Common myeloid progenitor, CD34-positive (primary cell): ENCODE data around the gene ICA1.
"Not testable (repeated sequence)": the region's sequence is repeated elsewhere in the genome, so short reads cannot be mapped to it uniquely, and the experiment has no call there.

Experiments
- CTCF ChIA-PET: fragments of 350-600 bp; sonication (Branson Sonifier 250); formaldehyde crosslinking; loops from one replicate; lab custom pipeline; 2021; ENCODE audit warnings: antibody characterized with exemption; lab: Charles Lee
- POLR2A ChIA-PET: fragments of 350-600 bp; sonication (Branson Sonifier 250); formaldehyde crosslinking; loops from one replicate; lab custom pipeline; 2021; ENCODE audit warnings: antibody characterized with exemption; lab: Charles Lee
- DNase-seq, 3 donors: peaks; one replicate each; pipeline versions ENCODE4 v3.0.0 to v3.0.0-alpha.2; 2013
- H3K27ac ChIP-seq, 2 experiments: 1 replicate in 1 of 2; 2 replicates in 1 of 2; pipeline ENCODE4 v1.7.0; 2013; ENCODE audit warnings: inconsistent platforms in 2 of 2, low read length in 2 of 2, mild to moderate bottlenecking in 2 of 2, low read depth in 1 of 2, moderate library complexity in 1 of 2; ENCODE audit not compliant: severe bottlenecking in 2 of 2, insufficient read depth in 1 of 2, poor library complexity in 1 of 2
- H3K27me3 ChIP-seq, 5 experiments: replicated peaks in 2 of 5; 1 replicate in 3 of 5; 2 replicates in 2 of 5; pipeline versions ENCODE4 v1.6.1 to v1.7.0; 2013; ENCODE audit warnings: low read length in 4 of 5, mild to moderate bottlenecking in 2 of 5, moderate library complexity in 2 of 5, inconsistent platforms in 1 of 5; ENCODE audit not compliant: insufficient read depth in 5 of 5, control insufficient read depth in 4 of 5
- H3K36me3 ChIP-seq, 4 experiments: 1 replicate in 2 of 4; 2 replicates in 2 of 4; pipeline versions ENCODE4 v1.6.1 to v1.7.0; 2013; ENCODE audit warnings: low read length in 3 of 4, control low read depth in 1 of 4, mild to moderate bottlenecking in 1 of 4; ENCODE audit not compliant: control insufficient read depth in 4 of 4, insufficient read depth in 4 of 4
- H3K4me1 ChIP-seq, 4 experiments: 1 replicate in 3 of 4; 2 replicates in 1 of 4; pipeline versions ENCODE4 v1.6.1 to v1.7.1; 2013; ENCODE audit warnings: low read length in 3 of 4, mild to moderate bottlenecking in 3 of 4, control low read depth in 1 of 4, inconsistent platforms in 1 of 4, moderate library complexity in 1 of 4; ENCODE audit not compliant: control insufficient read depth in 4 of 4, insufficient read depth in 4 of 4; ENCODE audit errors: control extremely low read depth in 1 of 4
- H3K4me3 ChIP-seq, 7 experiments: 1 replicate in 4 of 7; 2 replicates in 3 of 7; pipeline versions ENCODE4 v1.5.1 to v1.7.0; 2013; ENCODE audit warnings: mild to moderate bottlenecking in 7 of 7, low read length in 6 of 7, moderate library complexity in 6 of 7, inconsistent platforms in 2 of 7, low read depth in 2 of 7, control low read depth in 1 of 7; ENCODE audit not compliant: insufficient read depth in 4 of 7, control insufficient read depth in 1 of 7; ENCODE audit errors: extremely low read depth in 1 of 7
- H3K9me3 ChIP-seq, 5 experiments: 1 replicate in 4 of 5; 2 replicates in 1 of 5; pipeline versions ENCODE4 v1.6.1 to v1.7.1; 2013; ENCODE audit warnings: low read length in 4 of 5, mild to moderate bottlenecking in 2 of 5, inconsistent platforms in 1 of 5, low read depth in 1 of 5, moderate library complexity in 1 of 5; ENCODE audit not compliant: control insufficient read depth in 4 of 5, insufficient read depth in 2 of 5; ENCODE audit errors: control extremely low read depth in 1 of 5
- WGBS: methylation state at CpG from one replicate; pipeline ENCODE4 v1.1.5; 2013; ENCODE audit not compliant: insufficient coverage; 5-methylcytosine and 5-hydroxymethylcytosine counted together

The ICA1 gene

GRCh38 chr7:8246020-8246419 is 15.9 kb downstream of the ICA1 start:
- Histone ChIP-seq H3K9me3 (peaks cover 0 to 4% (median 2%) of the 10 kb centered on the region in 5 experiments), H3K36me3 (peaks cover 0 to 3% (median 0%) of the 10 kb centered on the region in 4 experiments), H3K4me1 (peaks cover 0 to 12% (median 4%) of the 10 kb centered on the region in 4 experiments), H3K27ac (no peak overlapping the region), H3K27me3 (no peaks in the 10 kb centered on the region), H3K4me3 (no peak overlapping the region)
- no peak for DNase-seq
- ChIA-PET POLR2A (no interaction called here), CTCF (interaction anchor here (1.4 kb wide), 1 partner anchor 9 kb away, joined by 3 read pairs; no protein-coding TSS in a partner anchor)
- 100% methylated on average over 2 of the region's 2 CpGs for WGBS

GRCh38 chr7:8245032-8245431 is 16.9 kb downstream of the ICA1 start:
- H3K27me3 ChIP-seq, H3K4me1 ChIP-seq, H3K9me3 ChIP-seq, H3K36me3 ChIP-seq, DNase-seq, H3K4me3 ChIP-seq, POLR2A ChIA-PET, H3K27ac ChIP-seq: not testable (repeated sequence)
- 90% methylated on average over 5 of the region's 5 CpGs for WGBS
- CTCF ChIA-PET = interaction anchor here (1.4 kb wide), 1 partner anchor 8 kb away, joined by 3 read pairs; no protein-coding TSS in a partner anchor

- H3K9me3 ChIP-seq, H3K27me3 ChIP-seq, DNase-seq, POLR2A ChIA-PET, H3K4me3 ChIP-seq, H3K36me3 ChIP-seq, CTCF ChIA-PET, H3K27ac ChIP-seq, H3K4me1 ChIP-seq: not testable (repeated sequence)
- WGBS = no CpG with 5 or more reads among the region's 5 CpGs
These were observed 18.9 kb downstream of the ICA1 start for GRCh38 chr7:8243059-8243458.

DNA sequence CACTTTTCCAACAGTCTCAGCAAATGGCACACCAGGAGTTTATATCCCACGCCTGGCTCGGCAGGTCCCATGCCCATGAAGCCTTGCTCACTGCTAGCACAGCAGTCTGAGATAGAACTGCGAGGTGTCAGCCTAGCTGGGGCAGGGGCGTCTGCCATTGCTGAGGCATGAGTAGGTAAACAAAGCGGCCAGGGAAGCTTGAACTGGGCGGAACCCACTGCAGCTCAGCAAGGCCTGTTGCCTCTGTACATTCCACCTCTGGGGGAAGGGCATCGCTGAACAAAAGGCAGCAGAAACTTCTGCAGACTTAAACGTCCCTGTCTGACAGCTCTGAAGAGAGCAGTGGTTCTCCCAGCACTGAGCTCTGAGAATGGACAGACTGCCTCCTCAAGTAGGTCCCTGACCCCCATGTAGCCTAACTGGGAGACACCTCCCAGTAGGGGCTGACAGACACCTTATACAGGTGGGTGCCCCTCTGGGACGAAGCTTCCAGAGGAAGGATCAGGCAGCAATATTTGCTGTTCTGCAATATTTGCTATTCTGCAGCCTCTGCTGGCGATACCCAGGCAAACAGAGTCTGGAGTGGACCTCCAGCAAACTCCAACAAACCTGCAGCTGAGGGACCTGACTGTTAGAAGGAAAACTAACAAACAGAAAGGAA is 22.1 kb downstream of the ICA1 start:
- CTCF ChIA-PET = interaction anchor here (0.6 kb wide), 1 partner anchor 645 kb away, joined by 3 read pairs; no protein-coding TSS in a partner anchor
- H3K9me3 ChIP-seq, H3K4me3 ChIP-seq, DNase-seq, POLR2A ChIA-PET, H3K36me3 ChIP-seq, H3K27ac ChIP-seq, H3K27me3 ChIP-seq, H3K4me1 ChIP-seq: not testable (repeated sequence)
- WGBS = 97% methylated on average over 8 of the region's 10 CpGs

GRCh38 chr7:8236780-8237407 is 25.1 kb downstream of the ICA1 start:
- Histone ChIP-seq H3K36me3 (peaks cover 0 to 14% (median 5%) of the 10 kb centered on the region in 4 experiments), H3K27me3 (no peaks in the 10 kb centered on the region), H3K4me3 (no peak overlapping the region), H3K27ac (no peak overlapping the region), H3K9me3 (peaks cover 0 to under 1% (median 0%) of the 10 kb centered on the region in 5 experiments), H3K4me1 (no peaks in the 10 kb centered on the region)
- ChIA-PET CTCF (interaction anchor here (1.2 to 2.6 kb wide), 2 partner anchors 9 to 17 kb away, joined by 3 to 10 read pairs; no protein-coding TSS in a partner anchor), POLR2A (no interaction called here)
- DNase-seq = no peak
- WGBS = 79% methylated on average over 2 of the region's 3 CpGs

DNA sequence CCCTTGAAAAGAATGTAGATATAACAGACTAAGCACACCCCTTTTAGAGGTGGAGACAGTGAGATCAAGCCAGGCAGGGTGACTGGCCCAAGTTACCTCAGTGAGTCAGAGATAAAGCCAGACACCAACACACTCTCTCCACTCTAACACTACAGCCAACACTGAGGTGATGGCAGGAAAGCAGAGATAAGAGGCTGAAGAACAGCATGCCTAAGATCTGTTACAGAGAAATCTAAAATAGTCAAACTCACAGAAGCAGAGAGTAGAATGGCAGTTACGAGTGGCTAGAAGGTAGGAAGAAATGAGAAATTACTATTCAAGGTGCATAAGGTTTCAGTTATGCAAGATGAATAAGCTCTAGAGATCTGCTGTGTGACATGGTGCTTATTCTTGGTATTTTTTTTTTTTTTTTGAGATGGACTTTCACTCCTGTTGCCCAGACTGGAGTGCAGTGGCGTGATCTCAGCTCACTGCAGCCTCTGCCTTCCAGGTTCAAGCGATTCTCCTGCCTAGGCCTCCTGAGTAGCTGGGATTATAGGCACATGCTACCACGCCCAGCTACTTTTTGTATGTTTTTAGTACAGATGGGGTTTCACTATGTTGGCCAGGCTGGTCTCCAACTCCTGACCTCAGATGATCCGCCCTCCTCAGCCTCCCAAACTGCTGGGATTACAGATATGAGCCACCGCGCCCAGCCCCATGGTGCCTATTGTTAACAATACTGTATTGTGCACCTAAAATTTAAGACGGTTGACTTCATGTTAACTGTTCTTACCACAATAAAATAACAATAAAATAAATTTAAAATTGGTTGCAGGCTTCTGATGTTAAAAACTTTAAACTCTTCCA is 28.7 kb downstream of the ICA1 start:
- H3K36me3 ChIP-seq = peaks cover 2 to 20% (median 7%) of the 10 kb centered on the region in 4 experiments
- 86% methylated on average over 2 of the region's 8 CpGs for WGBS
- peak in 2 of 3 donors; percentile 26 to 58 for DNase-seq
- H3K27ac ChIP-seq = peak overlapping the region in 1 of 2 experiments; percentile 44
- H3K4me3 ChIP-seq = no peak overlapping the region
- CTCF ChIA-PET = interaction anchor here (1.3 kb wide), 1 partner anchor 13 kb away, joined by 3 read pairs; no protein-coding TSS in a partner anchor
- H3K27me3 ChIP-seq = no peaks in the 10 kb centered on the region
- POLR2A ChIA-PET = no interaction called here
- no peaks in the 10 kb centered on the region for H3K9me3 ChIP-seq
- no peaks in the 10 kb centered on the region for H3K4me1 ChIP-seq
